GM12878 (cell line): Measurements from ENCODE around the gene LGMN. TPM values are rescaled to one million over a fixed set of nuclear protein-coding genes. Genes with fewer than 3 reads are reported as not detected.

Source experiments
- polyA plus RNA-seq, 11 experiments: library from polyadenylated mRNA; depleted of rRNA in 4 of 11; unstranded in 6 of 11; stranded (reverse) in 5 of 11; fragments of >200 nt; fragmentation: Nextera tagmentation in 4 of 11; fragmentation: Illumina TruSeq in 1 of 11; extraction: Ambion mirVana in 4 of 11; extraction: Trizol in 1 of 11; gene quantifications; 1 replicate in 1 of 11; 2 replicates in 10 of 11; pipeline versions ENCODE4 v1.2.1 to v1.2.3, GENCODE V29; 2011 to 2016; ENCODE audit warnings: inconsistent platforms in 2 of 11, missing spikeins in 2 of 11, low read depth in 1 of 11
- total RNA-seq, 4 experiments: library from RNA; depleted of rRNA in 3 of 4; stranded (reverse); fragments of >200 nt in 3 of 4; fragmentation: Illumina TruSeq in 1 of 4; extraction: Trizol in 1 of 4; gene quantifications; 2 replicates each; pipeline versions ENCODE4 v1.2.1 to v1.2.3, GENCODE V29; 2013 to 2021

The LGMN gene
- total and polyA plus RNA-seq, 10 of the 15 experiments (the other 5 are each of a cell fraction or from before 2014, with no cell fraction given): 0.71 to 192 (median 3.9) TPM

Other genes starting within 250 kb of the LGMN start
- 4.6 and 5.6 TPM in 2 replicates for gene RIN3, start 234.8 kb downstream of the LGMN start, total RNA-seq (2014; rRNA removed)
- 3.5 and 4.7 TPM in 2 replicates for gene RIN3, start 234.8 kb downstream of the LGMN start, total RNA-seq (2014; rRNA removed; fragmentation: Illumina TruSeq; extraction: Trizol)
- 21.8 and 23.3 TPM in 2 replicates for gene RIN3, start 234.8 kb downstream of the LGMN start, total RNA-seq (2021)
- gene RIN3, start 234.8 kb downstream of the LGMN start, polyA plus RNA-seq (2011; rRNA removed): 5.4 and 10.3 TPM in 2 replicates
- 3.2 and 6.4 TPM in 2 replicates for gene RIN3, start 234.8 kb downstream of the LGMN start, polyA plus RNA-seq (2014; fragmentation: Illumina TruSeq; extraction: Trizol)
- gene RIN3, start 234.8 kb downstream of the LGMN start, polyA plus RNA-seq (2014; fragmentation: Nextera tagmentation; extraction: Ambion mirVana): under 1 TPM; 0.91 to 0.95 TPM
- 10.0 and 14.3 TPM in 2 replicates for gene RIN3, start 234.8 kb downstream of the LGMN start, polyA plus RNA-seq (2014; rRNA removed)
- 1 to 10 TPM; 6.3 to 6.7 TPM for gene RIN3, start 234.8 kb downstream of the LGMN start, polyA plus RNA-seq (2016; fragmentation: Nextera tagmentation; extraction: Ambion mirVana)
- gene GOLGA5, start 45.7 kb upstream of the LGMN start, total RNA-seq (2014; rRNA removed): 15.6 and 18.6 TPM in 2 replicates
- gene GOLGA5, start 45.7 kb upstream of the LGMN start, total RNA-seq (2014; rRNA removed; fragmentation: Illumina TruSeq; extraction: Trizol): 23.6 and 23.8 TPM in 2 replicates
- gene GOLGA5, start 45.7 kb upstream of the LGMN start, total RNA-seq (2021): 16.0 and 16.5 TPM in 2 replicates
- 21.5 and 31.3 TPM in 2 replicates for gene GOLGA5, start 45.7 kb upstream of the LGMN start, polyA plus RNA-seq (2011; rRNA removed)
- gene GOLGA5, start 45.7 kb upstream of the LGMN start, polyA plus RNA-seq (2014; fragmentation: Illumina TruSeq; extraction: Trizol): 25.8 and 31.6 TPM in 2 replicates
- gene GOLGA5, start 45.7 kb upstream of the LGMN start, polyA plus RNA-seq (2014; fragmentation: Nextera tagmentation; extraction: Ambion mirVana): 10 to 100 TPM; 10.9 to 13.9 TPM
- 15.5 and 17.9 TPM in 2 replicates for gene GOLGA5, start 45.7 kb upstream of the LGMN start, polyA plus RNA-seq (2014; rRNA removed)
- 10 to 100 TPM; 23.9 to 30.1 TPM for gene GOLGA5, start 45.7 kb upstream of the LGMN start, polyA plus RNA-seq (2016; fragmentation: Nextera tagmentation; extraction: Ambion mirVana)
- gene CHGA, start 174.5 kb upstream of the LGMN start, total RNA-seq (2014; rRNA removed): not detected in 2 replicates
- not detected in 2 replicates for gene CHGA, start 174.5 kb upstream of the LGMN start, total RNA-seq (2014; rRNA removed; fragmentation: Illumina TruSeq; extraction: Trizol)
- gene CHGA, start 174.5 kb upstream of the LGMN start, total RNA-seq (2021): 0.23 TPM in 1 of 2 replicates, not detected in the other
- not detected in 2 replicates for gene CHGA, start 174.5 kb upstream of the LGMN start, polyA plus RNA-seq (2011; rRNA removed)
- gene CHGA, start 174.5 kb upstream of the LGMN start, polyA plus RNA-seq (2014; fragmentation: Illumina TruSeq; extraction: Trizol): not detected in 2 replicates
- gene CHGA, start 174.5 kb upstream of the LGMN start, polyA plus RNA-seq (2014; fragmentation: Nextera tagmentation; extraction: Ambion mirVana): not detected
- not detected in 2 replicates for gene CHGA, start 174.5 kb upstream of the LGMN start, polyA plus RNA-seq (2014; rRNA removed)
- gene CHGA, start 174.5 kb upstream of the LGMN start, polyA plus RNA-seq (2016; fragmentation: Nextera tagmentation; extraction: Ambion mirVana): under 1 TPM in 1 of 2 experiments, not detected in 1; 0.11 TPM